ENCODE results near the gene ALPP. TPM values are rescaled to one million over a fixed set of nuclear protein-coding genes. Genes with fewer than 3 reads are reported as not detected.
"Not testable (repeated sequence)": the region's sequence is repeated elsewhere in the genome, so short reads cannot be mapped to it uniquely, and the experiment has no call there.

The ALPP gene
- total RNA-seq, 1 donor from 2014 or later, result not detected

GRCh38 chr2:232377841-232378734, 463 bp upstream of the ALPP start:
- H3K9me3 ChIP-seq, result no peaks in the 10 kb centered on the region
- intact Hi-C loops (cut with DNase I), result no loop called here
- H3K4me3 ChIP-seq, result no peak overlapping the region
- H3K27ac ChIP-seq, result no peak overlapping the region
- no peak for DNase-seq (ENCODE audit: extremely low spot score in 2 of 2)
- no peaks in the 10 kb centered on the region for H3K4me1 ChIP-seq
- TF ChIP-seq POLR2A (IDR thresholded peaks at IDR 0.05), result no peak
- TF ChIP-seq POLR2AphosphoS5 (IDR thresholded peaks at IDR 0.05; ENCODE audit: insufficient read depth in 1 of 2, low read depth in 1 of 2), result no peak
- TF ChIP-seq, protein P1, sequence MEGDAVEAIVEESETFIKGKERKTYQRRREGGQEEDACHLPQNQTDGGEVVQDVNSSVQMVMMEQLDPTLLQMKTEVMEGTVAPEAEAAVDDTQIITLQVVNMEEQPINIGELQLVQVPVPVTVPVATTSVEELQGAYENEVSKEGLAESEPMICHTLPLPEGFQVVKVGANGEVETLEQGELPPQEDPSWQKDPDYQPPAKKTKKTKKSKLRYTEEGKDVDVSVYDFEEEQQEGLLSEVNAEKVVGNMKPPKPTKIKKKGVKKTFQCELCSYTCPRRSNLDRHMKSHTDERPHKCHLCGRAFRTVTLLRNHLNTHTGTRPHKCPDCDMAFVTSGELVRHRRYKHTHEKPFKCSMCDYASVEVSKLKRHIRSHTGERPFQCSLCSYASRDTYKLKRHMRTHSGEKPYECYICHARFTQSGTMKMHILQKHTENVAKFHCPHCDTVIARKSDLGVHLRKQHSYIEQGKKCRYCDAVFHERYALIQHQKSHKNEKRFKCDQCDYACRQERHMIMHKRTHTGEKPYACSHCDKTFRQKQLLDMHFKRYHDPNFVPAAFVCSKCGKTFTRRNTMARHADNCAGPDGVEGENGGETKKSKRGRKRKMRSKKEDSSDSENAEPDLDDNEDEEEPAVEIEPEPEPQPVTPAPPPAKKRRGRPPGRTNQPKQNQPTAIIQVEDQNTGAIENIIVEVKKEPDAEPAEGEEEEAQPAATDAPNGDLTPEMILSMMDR (IDR thresholded peaks at IDR 0.05), result no peak
- H3K27me3 ChIP-seq, result no peaks in the 10 kb centered on the region
- no peaks in the 10 kb centered on the region for H3K36me3 ChIP-seq

DNA sequence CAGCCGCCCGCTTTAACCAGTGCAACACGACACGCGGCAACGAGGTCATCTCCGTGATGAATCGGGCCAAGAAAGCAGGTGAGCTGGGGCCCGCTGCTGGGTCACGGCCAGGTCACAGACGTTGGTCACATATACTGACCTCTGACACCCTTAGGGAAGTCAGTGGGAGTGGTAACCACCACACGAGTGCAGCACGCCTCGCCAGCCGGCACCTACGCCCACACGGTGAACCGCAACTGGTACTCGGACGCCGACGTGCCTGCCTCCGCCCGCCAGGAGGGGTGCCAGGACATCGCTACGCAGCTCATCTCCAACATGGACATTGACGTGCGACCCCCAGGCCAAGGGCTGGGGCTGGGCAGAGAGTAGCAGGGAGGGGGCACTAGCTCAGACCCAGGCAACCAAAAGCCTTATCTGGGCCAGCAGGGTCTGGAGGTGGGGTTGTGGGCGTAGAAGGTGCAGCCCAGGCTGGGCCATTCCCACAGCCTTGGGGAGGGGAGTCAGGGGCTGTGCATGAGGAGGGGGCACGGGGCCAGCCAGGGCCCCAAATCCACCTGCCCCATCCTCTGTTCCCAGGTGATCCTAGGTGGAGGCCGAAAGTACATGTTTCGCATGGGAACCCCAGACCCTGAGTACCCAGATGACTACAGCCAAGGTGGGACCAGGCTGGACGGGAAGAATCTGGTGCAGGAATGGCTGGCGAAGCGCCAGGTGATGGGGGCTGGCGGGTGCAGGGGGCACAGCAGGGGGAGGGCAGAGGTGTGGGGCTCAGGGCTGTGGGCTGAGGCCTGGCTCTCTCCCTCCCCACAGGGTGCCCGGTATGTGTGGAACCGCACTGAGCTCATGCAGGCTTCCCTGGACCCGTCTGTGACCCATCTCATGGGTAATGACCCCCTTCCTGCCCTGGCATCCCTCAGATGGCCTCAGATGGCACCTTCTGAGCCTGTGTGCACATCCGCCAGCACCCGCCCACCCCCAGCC, 1.3 kb downstream of the ALPP start:
- H3K9me3 ChIP-seq; H3K36me3 ChIP-seq; DNase-seq (ENCODE audit: extremely low spot score in 2 of 2); intact Hi-C loops (cut with DNase I); H3K4me3 ChIP-seq; H3K27me3 ChIP-seq; H3K27ac ChIP-seq; H3K4me1 ChIP-seq: not testable (repeated sequence)

- H3K9me3 ChIP-seq; H3K27ac ChIP-seq; intact Hi-C loops (cut with DNase I); H3K36me3 ChIP-seq; H3K4me1 ChIP-seq; DNase-seq (ENCODE audit: extremely low spot score in 2 of 2); H3K4me3 ChIP-seq; H3K27me3 ChIP-seq: not testable (repeated sequence)
Observed at GRCh38 chr2:232381204-232382031, 2.9 kb downstream of the ALPP start.

GRCh38 chr2:232382331-232383225, 4.0 kb downstream of the ALPP start:
- Histone ChIP-seq H3K9me3 (no peaks in the 10 kb centered on the region), H3K27me3 (no peaks in the 10 kb centered on the region)
- intact Hi-C loops (cut with DNase I), result no loop called here

GRCh38 chr2:232384466-232384865, 5.9 kb downstream of the ALPP start:
- Histone ChIP-seq H3K4me3 (no peak overlapping the region), H3K9me3 (no peaks in the 10 kb centered on the region), H3K27ac (no peak overlapping the region), H3K27me3 (no peaks in the 10 kb centered on the region), H3K4me1 (peaks cover 14% of the 10 kb centered on the region), H3K36me3 (no peaks in the 10 kb centered on the region)
- DNase-seq (ENCODE audit: extremely low spot score in 2 of 2), result no peak
- no peak for TF ChIP-seq POLR2AphosphoS5 (IDR thresholded peaks at IDR 0.05; ENCODE audit: insufficient read depth in 1 of 2, low read depth in 1 of 2)
- TF ChIP-seq, protein P1 (IDR thresholded peaks at IDR 0.05), result no peak
- TF ChIP-seq POLR2A (IDR thresholded peaks at IDR 0.05), result no peak
- intact Hi-C loops (cut with DNase I), result no loop called here

More at GRCh38 chr2:232382331-232383225, 4.0 kb downstream of the ALPP start:
- Histone ChIP-seq H3K4me3 (no peak overlapping the region), H3K4me1 (peaks cover 14% of the 10 kb centered on the region), H3K27ac (no peak overlapping the region), H3K36me3 (no peaks in the 10 kb centered on the region)
- no peak for TF ChIP-seq POLR2AphosphoS5 (IDR thresholded peaks at IDR 0.05; ENCODE audit: insufficient read depth in 1 of 2, low read depth in 1 of 2)
- no peak for TF ChIP-seq POLR2A (IDR thresholded peaks at IDR 0.05)
- TF ChIP-seq, protein P1 (IDR thresholded peaks at IDR 0.05), result no peak
- no peak for DNase-seq (ENCODE audit: extremely low spot score in 2 of 2)

GRCh38 chr2:232385058-232385457, 6.5 kb downstream of the ALPP start:
- intact Hi-C loops (cut with DNase I); H3K27me3 ChIP-seq: not testable (repeated sequence)

More at GRCh38 chr2:232385058-232385457, 6.5 kb downstream of the ALPP start:
- not testable (repeated sequence) for DNase-seq (ENCODE audit: extremely low spot score in 2 of 2); H3K9me3 ChIP-seq; H3K36me3 ChIP-seq; H3K4me3 ChIP-seq
- H3K4me1 ChIP-seq, result peaks cover 14% of the 10 kb centered on the region
- H3K27ac ChIP-seq, result peak overlapping the region; percentile 43

All from vagina (tissue), 2 donors.